ENCODE results near the gene DARS1.

Gene DARS1

GRCh38 chr2:135862718-135863117 lies 122.7 kb downstream of the DARS1 start:
- no peak overlapping the region for H3K27ac ChIP-seq
- no peak for TF ChIP-seq CTCF (IDR thresholded peaks at IDR 0.05)
- no peak for TF ChIP-seq ZFX (IDR thresholded peaks at IDR 0.05; ENCODE audit: borderline replicate concordance)
